Measurements from ENCODE around the gene ZNF865.
"Not testable (repeated sequence)": the region's sequence is repeated elsewhere in the genome, so short reads cannot be mapped to it uniquely, and the experiment has no call there.

ZNF865 gene

GRCh38 chr19:55605637-55606470 is at the start of gene ZNF865:
Gene ZNF865 (plus strand): TSS chr19:55605647. CDS start chr19:55613619, 7,972 bp downstream.
- peak within 1 kb of the TSS; percentile 98 for H3K4me3 ChIP-seq (ENCODE audit: low read depth, low read length)
- DNase-seq (ENCODE audit: low read depth), result peak; percentile 57
- peak; percentile 81 for TF ChIP-seq CTCF (IDR thresholded peaks at IDR 0.05; ENCODE audit: low read depth, low read length, missing control alignments)

- TF ChIP-seq CTCF (IDR thresholded peaks at IDR 0.05; ENCODE audit: low read depth, low read length, missing control alignments), result no peak
- no peak overlapping the region for H3K4me3 ChIP-seq (ENCODE audit: low read depth, low read length)
- DNase-seq (ENCODE audit: low read depth), result no peak
Measured at GRCh38 chr19:55559684-55560083, 45.8 kb upstream of the ZNF865 start.

- H3K4me3 ChIP-seq (ENCODE audit: low read depth, low read length), result no peak overlapping the region
- no peak for DNase-seq (ENCODE audit: low read depth)
- no peak for TF ChIP-seq CTCF (IDR thresholded peaks at IDR 0.05; ENCODE audit: low read depth, low read length, missing control alignments)
Measured at GRCh38 chr19:55563261-55563690, 42.2 kb upstream of the ZNF865 start.

- TF ChIP-seq CTCF (IDR thresholded peaks at IDR 0.05; ENCODE audit: low read depth, low read length, missing control alignments), result no peak
- DNase-seq (ENCODE audit: low read depth), result no peak
- H3K4me3 ChIP-seq (ENCODE audit: low read depth, low read length), result no peak overlapping the region
Measured at GRCh38 chr19:55566823-55567222, 38.6 kb upstream of the ZNF865 start.

- no peak for TF ChIP-seq CTCF (IDR thresholded peaks at IDR 0.05; ENCODE audit: low read depth, low read length, missing control alignments)
- no peak for DNase-seq (ENCODE audit: low read depth)
- H3K4me3 ChIP-seq (ENCODE audit: low read depth, low read length), result no peak overlapping the region
Measured at GRCh38 chr19:55567708-55568328, 37.6 kb upstream of the ZNF865 start.

GRCh38 chr19:55569477-55569876 is 36.0 kb upstream of the ZNF865 start:
- DNase-seq (ENCODE audit: low read depth); H3K4me3 ChIP-seq (ENCODE audit: low read depth, low read length): not testable (repeated sequence)

- H3K4me3 ChIP-seq (ENCODE audit: low read depth, low read length); DNase-seq (ENCODE audit: low read depth): not testable (repeated sequence)
Measured at GRCh38 chr19:55573929-55574328, 31.5 kb upstream of the ZNF865 start.

- H3K4me3 ChIP-seq (ENCODE audit: low read depth, low read length), result no peak overlapping the region
- no peak for DNase-seq (ENCODE audit: low read depth)
- TF ChIP-seq CTCF (IDR thresholded peaks at IDR 0.05; ENCODE audit: low read depth, low read length, missing control alignments), result no peak
Measured at GRCh38 chr19:55576746-55577145, 28.7 kb upstream of the ZNF865 start.
